DND-41 (cell line): Measurements from ENCODE around the gene SDCBP2.

Source experiments
- CTCF ChIP-seq: IDR thresholded peaks from 2 replicates; pipeline ENCODE4 v1.5.1; 2012; ENCODE audit warnings: borderline replicate concordance, low read length, moderate library complexity, mild to moderate bottlenecking; ENCODE audit not compliant: poor library complexity, severe bottlenecking; ENCODE audit errors: extremely low read depth
- EZH2 ChIP-seq: IDR thresholded peaks from 3 replicates; pipeline ENCODE4 v1.6.1; 2012; ENCODE audit warnings: borderline replicate concordance, low read depth, mild to moderate bottlenecking, moderate library complexity, low read length, inconsistent platforms; ENCODE audit not compliant: severe bottlenecking

GRCh38 chr20:1267809-1268374 is 61.0 kb downstream of the SDCBP2 start:
- no peak for TF ChIP-seq CTCF
- no peak for TF ChIP-seq EZH2
